ENCODE data around the gene MAP2K6.

DNA sequence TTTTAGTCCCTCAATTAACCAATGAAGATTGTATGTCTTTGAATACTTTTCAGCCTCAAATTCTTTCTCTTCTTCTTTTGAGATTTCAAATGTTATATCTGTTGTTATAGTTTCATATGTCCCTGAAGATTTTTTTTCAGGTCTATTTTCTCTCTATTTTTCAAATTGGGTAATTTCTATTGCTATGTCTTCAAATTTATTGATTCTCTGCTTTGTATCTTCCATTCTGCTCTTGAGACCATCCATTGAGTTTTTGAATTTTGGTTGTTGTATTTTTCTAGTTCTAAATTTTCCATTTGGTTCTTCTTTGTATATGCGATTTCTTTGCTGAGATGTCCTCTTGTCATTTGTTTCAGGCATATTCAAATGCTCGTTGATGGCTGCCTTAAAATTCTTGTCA is 26.7 kb downstream of the MAP2K6 start:
- TF ChIP-seq, protein P1, sequence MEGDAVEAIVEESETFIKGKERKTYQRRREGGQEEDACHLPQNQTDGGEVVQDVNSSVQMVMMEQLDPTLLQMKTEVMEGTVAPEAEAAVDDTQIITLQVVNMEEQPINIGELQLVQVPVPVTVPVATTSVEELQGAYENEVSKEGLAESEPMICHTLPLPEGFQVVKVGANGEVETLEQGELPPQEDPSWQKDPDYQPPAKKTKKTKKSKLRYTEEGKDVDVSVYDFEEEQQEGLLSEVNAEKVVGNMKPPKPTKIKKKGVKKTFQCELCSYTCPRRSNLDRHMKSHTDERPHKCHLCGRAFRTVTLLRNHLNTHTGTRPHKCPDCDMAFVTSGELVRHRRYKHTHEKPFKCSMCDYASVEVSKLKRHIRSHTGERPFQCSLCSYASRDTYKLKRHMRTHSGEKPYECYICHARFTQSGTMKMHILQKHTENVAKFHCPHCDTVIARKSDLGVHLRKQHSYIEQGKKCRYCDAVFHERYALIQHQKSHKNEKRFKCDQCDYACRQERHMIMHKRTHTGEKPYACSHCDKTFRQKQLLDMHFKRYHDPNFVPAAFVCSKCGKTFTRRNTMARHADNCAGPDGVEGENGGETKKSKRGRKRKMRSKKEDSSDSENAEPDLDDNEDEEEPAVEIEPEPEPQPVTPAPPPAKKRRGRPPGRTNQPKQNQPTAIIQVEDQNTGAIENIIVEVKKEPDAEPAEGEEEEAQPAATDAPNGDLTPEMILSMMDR (optimal IDR thresholded peaks at IDR 0.05 in 1 of 3, IDR thresholded peaks at IDR 0.05 in 1 of 3, conservative IDR thresholded peaks at IDR 0.05 in 1 of 3; ENCODE audit: extremely low read depth in 1 of 3, insufficient read depth in 2 of 3, low read length in 3 of 3): no peak
- TF ChIP-seq EZH2 (IDR thresholded peaks at IDR 0.05; ENCODE audit: low read length): no peak

Data from keratinocyte (primary cell).